Smooth muscle cell (in vitro differentiated cells): ENCODE measurements around the gene PPEF2. TPM values are rescaled to one million over a fixed set of nuclear protein-coding genes. Genes with fewer than 3 reads are reported as not detected.

Source experiments
- DNase-seq: peaks from one replicate; lab custom pipeline; 2025; ENCODE audit not compliant: unreplicated experiment; lab: John Stamatoyannopoulos, UW
- H2AFZ ChIP-seq: fragments of 200-600 bp; sonication (generic); 2 replicates; pipeline ENCODE4 v1.6.0; 2016; ENCODE audit warnings: antibody characterized with exemption, low read depth, mild to moderate bottlenecking
- H3F3A ChIP-seq: fragments of 200-600 bp; sonication (generic); 2 replicates; pipeline ENCODE4 v1.6.0; 2017; ENCODE audit warnings: antibody characterized with exemption, low read depth
- H3K27ac ChIP-seq: fragments of 200-600 bp; sonication (generic); 2 replicates; pipeline ENCODE4 v1.5.1; 2016; ENCODE audit warnings: low read depth, mild to moderate bottlenecking
- H3K27me3 ChIP-seq: fragments of 200-600 bp; sonication (generic); 2 replicates; pipeline ENCODE4 v1.6.1; 2016; ENCODE audit warnings: low read depth, mild to moderate bottlenecking
- H3K36me3 ChIP-seq: fragments of 200-600 bp; sonication (generic); 2 replicates; pipeline ENCODE4 v1.5.1; 2016; ENCODE audit warnings: low read depth
- H3K4me1 ChIP-seq: fragments of 200-600 bp; sonication (generic); 2 replicates; pipeline ENCODE4 v1.5.1; 2016; ENCODE audit warnings: low read depth
- H3K4me2 ChIP-seq: fragments of 200-600 bp; sonication (generic); 2 replicates; pipeline ENCODE4 v1.6.0; 2016; ENCODE audit warnings: mild to moderate bottlenecking
- H3K4me3 ChIP-seq: fragments of 200-600 bp; sonication (generic); 2 replicates; pipeline ENCODE4 v1.5.1; 2016; ENCODE audit warnings: mild to moderate bottlenecking
- H3K79me2 ChIP-seq: fragments of 200-600 bp; sonication (generic); 2 replicates; pipeline ENCODE4 v1.6.0; 2016; ENCODE audit warnings: low read depth, mild to moderate bottlenecking
- H3K9ac ChIP-seq: fragments of 200-600 bp; sonication (generic); 2 replicates; pipeline ENCODE4 v1.6.0; 2016; ENCODE audit warnings: low read depth
- H3K9me3 ChIP-seq: fragments of 200-600 bp; sonication (generic); replicated peaks from 2 replicates; pipeline ENCODE4 v1.5.1; 2016; ENCODE audit warnings: low read depth
- H4K20me1 ChIP-seq: fragments of 200-600 bp; sonication (generic); 2 replicates; pipeline ENCODE4 v1.6.0; 2016; ENCODE audit warnings: low read depth
- WGBS: methylation state at CpG from one replicate; pipeline ENCODE4 v1.1.7; 2016; ENCODE audit warnings: low lambda C conversion rate; 5-methylcytosine and 5-hydroxymethylcytosine counted together
- polyA plus RNA-seq: library from polyadenylated mRNA; unstranded; fragments of >200 nt; fragmentation: Nextera tagmentation; extraction: Ambion mirVana; gene quantifications from 2 replicates; pipeline ENCODE4 v1.2.1, GENCODE V29; 2016
- total RNA-seq: library from RNA; depleted of rRNA; stranded (reverse); fragments of >200 nt; gene quantifications from 2 replicates; pipeline ENCODE4 v1.2.3, GENCODE V29; 2014
- TF ChIP-seq, protein P1 (sequence below): fragments of 200-600 bp; sonication (generic); IDR thresholded peaks from 2 replicates; pipeline ENCODE4 v1.5.1; 2017; ENCODE audit warnings: borderline replicate concordance, mild to moderate bottlenecking, antibody characterized with exemption; ENCODE audit not compliant: insufficient read depth, poor library complexity, severe bottlenecking

Gene PPEF2
- total and polyA plus RNA-seq, 2 experiments from 2014 or later = not detected

DNA sequence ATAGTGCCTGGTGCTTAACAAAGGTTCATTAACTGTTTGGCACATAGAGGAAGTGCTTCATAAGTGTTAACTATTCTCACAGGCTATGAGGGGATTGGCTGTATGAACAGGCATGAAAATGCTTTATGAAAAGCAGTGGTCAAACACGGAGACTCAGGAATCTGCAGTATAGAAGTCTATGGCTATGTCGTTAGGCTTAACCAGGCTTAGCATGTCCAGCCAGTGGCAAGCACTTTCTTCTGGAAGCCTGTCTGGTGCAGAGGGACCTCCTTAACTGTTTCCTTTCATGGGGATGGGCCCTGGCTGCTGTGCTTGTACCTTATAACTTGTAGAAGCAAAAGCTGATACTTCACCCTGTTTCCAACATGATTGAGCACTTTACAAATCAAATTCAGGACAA lies 78.4 kb downstream of the PPEF2 start:
- Histone ChIP-seq H3K4me3 (no peak overlapping the region), H3K27me3 (no peaks in the 10 kb centered on the region), H3K79me2 (no peaks in the 10 kb centered on the region), H3K9me3 (no peaks in the 10 kb centered on the region), H3K36me3 (no peaks in the 10 kb centered on the region), H3K4me1 (no peaks in the 10 kb centered on the region), H4K20me1 (no peaks in the 10 kb centered on the region), H3K4me2 (no peak overlapping the region), H3K9ac (no peak overlapping the region), H2AFZ (no peak overlapping the region), H3K27ac (no peak overlapping the region), H3F3A (no peaks in the 10 kb centered on the region)
- WGBS = 32% methylated on average over 2 of the region's 2 CpGs
- TF ChIP-seq, protein P1, sequence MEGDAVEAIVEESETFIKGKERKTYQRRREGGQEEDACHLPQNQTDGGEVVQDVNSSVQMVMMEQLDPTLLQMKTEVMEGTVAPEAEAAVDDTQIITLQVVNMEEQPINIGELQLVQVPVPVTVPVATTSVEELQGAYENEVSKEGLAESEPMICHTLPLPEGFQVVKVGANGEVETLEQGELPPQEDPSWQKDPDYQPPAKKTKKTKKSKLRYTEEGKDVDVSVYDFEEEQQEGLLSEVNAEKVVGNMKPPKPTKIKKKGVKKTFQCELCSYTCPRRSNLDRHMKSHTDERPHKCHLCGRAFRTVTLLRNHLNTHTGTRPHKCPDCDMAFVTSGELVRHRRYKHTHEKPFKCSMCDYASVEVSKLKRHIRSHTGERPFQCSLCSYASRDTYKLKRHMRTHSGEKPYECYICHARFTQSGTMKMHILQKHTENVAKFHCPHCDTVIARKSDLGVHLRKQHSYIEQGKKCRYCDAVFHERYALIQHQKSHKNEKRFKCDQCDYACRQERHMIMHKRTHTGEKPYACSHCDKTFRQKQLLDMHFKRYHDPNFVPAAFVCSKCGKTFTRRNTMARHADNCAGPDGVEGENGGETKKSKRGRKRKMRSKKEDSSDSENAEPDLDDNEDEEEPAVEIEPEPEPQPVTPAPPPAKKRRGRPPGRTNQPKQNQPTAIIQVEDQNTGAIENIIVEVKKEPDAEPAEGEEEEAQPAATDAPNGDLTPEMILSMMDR = no peak
- DNase-seq = no peak

DNA sequence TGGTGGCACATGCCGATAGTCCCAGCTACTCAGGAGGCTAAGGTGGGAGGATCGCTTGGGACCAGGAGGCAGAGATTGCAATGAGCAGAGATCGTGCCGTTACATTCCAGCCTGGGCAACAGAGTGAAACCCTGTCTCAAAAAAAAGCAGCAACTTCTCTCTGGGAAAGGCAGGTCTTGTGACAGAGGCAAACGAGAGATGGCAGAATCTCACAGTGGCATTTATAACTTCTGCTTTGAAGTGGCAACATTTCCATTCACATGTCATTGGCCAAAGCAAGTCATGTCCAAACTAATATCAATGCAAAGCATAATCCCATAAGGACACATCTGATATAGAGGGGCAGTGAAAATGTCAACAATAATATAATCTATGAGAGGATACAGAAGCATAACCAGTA lies 79.8 kb downstream of the PPEF2 start:
- Histone ChIP-seq H3K9ac (no peak overlapping the region), H3K4me2 (no peak overlapping the region), H3K27me3 (no peaks in the 10 kb centered on the region), H3K4me3 (no peak overlapping the region), H4K20me1 (no peaks in the 10 kb centered on the region), H3F3A (no peaks in the 10 kb centered on the region), H3K4me1 (no peaks in the 10 kb centered on the region), H3K36me3 (no peaks in the 10 kb centered on the region), H3K27ac (no peak overlapping the region), H3K9me3 (no peaks in the 10 kb centered on the region), H2AFZ (no peak overlapping the region), H3K79me2 (no peaks in the 10 kb centered on the region)
- WGBS = 92% methylated on average over 5 of the region's 5 CpGs
- TF ChIP-seq, protein P1 = no peak
- DNase-seq = no peak

DNA sequence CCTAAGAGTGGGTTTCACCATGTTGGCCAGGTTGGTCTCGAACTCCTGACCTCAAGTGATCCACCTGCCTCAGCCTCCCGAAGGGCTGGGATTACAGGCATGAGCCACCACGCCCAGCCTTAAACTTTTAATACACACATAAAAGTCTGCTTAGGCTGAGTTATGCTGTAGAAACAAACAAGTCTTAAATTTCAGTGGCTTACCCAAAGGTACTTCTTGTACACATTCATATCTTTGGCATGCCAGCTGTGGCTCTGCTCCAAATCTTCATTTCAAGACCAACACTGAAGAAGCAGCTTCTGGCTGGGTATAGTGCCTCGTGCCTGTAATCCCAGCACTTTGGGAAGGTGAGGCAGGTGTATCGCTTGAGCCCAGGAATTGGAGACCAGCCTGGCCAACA lies 80.3 kb downstream of the PPEF2 start:
- no peaks in the 10 kb centered on the region for H3K36me3 ChIP-seq
- no peak overlapping the region for H3K9ac ChIP-seq
- TF ChIP-seq, protein P1 = no peak
- no peak overlapping the region for H3K4me2 ChIP-seq
- WGBS = 82% methylated on average over 5 of the region's 5 CpGs
- no peak for DNase-seq
- no peak overlapping the region for H3K4me3 ChIP-seq
- H4K20me1 ChIP-seq = no peaks in the 10 kb centered on the region
- H3K79me2 ChIP-seq = no peaks in the 10 kb centered on the region
- H3K27ac ChIP-seq = no peak overlapping the region
- no peaks in the 10 kb centered on the region for H3F3A ChIP-seq
- H2AFZ ChIP-seq = no peak overlapping the region
- H3K4me1 ChIP-seq = no peaks in the 10 kb centered on the region
- no peaks in the 10 kb centered on the region for H3K27me3 ChIP-seq
- no peaks in the 10 kb centered on the region for H3K9me3 ChIP-seq

DNA sequence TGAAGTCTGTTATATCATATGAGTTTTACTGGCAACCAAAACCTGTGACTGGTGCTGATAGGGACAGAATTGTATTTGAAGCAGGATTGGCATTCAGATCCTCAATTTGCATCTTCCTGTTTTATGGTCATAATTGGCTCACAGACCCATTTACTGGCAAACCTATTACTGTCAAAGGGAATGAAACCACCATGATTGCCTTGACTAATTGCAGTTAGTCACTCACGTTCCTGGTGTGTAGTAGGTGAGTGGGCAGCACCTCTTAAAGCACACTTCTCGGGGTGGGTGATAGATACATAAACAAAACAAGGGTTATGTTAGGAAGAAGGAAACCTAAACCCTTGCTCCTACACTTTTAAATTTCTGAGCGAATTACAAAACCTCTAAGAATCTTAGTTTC lies 81.0 kb downstream of the PPEF2 start:
- DNase-seq = no peak
- Histone ChIP-seq H3K79me2 (no peaks in the 10 kb centered on the region), H3K9ac (no peak overlapping the region), H3F3A (no peaks in the 10 kb centered on the region), H3K27ac (no peak overlapping the region), H3K9me3 (no peaks in the 10 kb centered on the region), H3K4me2 (no peak overlapping the region), H4K20me1 (no peaks in the 10 kb centered on the region), H2AFZ (no peak overlapping the region), H3K27me3 (no peaks in the 10 kb centered on the region), H3K4me1 (no peaks in the 10 kb centered on the region), H3K36me3 (no peaks in the 10 kb centered on the region), H3K4me3 (no peak overlapping the region)
- TF ChIP-seq, protein P1 = no peak
- 75% methylated on average over 3 of the region's 3 CpGs for WGBS
